ENCODE data around the gene PI16. TPM values are rescaled to one million over a fixed set of nuclear protein-coding genes. Genes with fewer than 3 reads are reported as not detected.

PI16 gene
- total and polyA plus RNA-seq, 2 experiments from 2014 or later, result 0.50 TPM; not detected in 1

DNA sequence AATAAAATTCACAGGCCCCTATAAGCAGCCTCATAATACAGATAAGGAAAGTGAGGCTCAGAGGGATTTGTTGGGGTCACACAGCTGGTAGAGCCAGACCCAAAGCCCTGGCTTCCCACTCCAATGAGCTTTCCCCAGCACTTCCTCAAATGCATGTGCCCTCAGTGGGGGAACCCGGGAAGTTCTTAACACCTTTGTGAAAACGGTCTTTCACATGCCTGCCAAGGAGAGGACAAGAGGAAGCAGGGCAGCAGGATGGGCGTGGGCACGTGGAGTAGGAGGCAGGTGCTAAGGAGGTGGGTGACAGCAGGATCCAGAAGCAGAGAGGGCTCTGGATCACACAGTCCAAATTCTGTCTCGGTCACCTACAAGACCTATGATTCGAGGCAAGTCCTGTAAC is 598 bp downstream of the PI16 start:
- TF ChIP-seq POLR2AphosphoS5 (IDR thresholded peaks at IDR 0.05; ENCODE audit: low read depth), result no peak
- TF ChIP-seq REST (IDR thresholded peaks at IDR 0.05; ENCODE audit: unreplicated experiment), result no peak
- no peak for TF ChIP-seq NANOG (IDR thresholded peaks at IDR 0.05; ENCODE audit: borderline replicate concordance)
- no peak for TF ChIP-seq CREB1 (CRISPR knock-in tag; IDR thresholded peaks at IDR 0.05; ENCODE audit: low read depth)
- TF ChIP-seq, protein P1, sequence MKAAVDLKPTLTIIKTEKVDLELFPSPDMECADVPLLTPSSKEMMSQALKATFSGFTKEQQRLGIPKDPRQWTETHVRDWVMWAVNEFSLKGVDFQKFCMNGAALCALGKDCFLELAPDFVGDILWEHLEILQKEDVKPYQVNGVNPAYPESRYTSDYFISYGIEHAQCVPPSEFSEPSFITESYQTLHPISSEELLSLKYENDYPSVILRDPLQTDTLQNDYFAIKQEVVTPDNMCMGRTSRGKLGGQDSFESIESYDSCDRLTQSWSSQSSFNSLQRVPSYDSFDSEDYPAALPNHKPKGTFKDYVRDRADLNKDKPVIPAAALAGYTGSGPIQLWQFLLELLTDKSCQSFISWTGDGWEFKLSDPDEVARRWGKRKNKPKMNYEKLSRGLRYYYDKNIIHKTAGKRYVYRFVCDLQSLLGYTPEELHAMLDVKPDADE (IDR thresholded peaks at IDR 0.05), result no peak
- no peak for TF ChIP-seq ZNF114 (CRISPR knock-in tag; IDR thresholded peaks at IDR 0.05)
- TF ChIP-seq EZH2phosphoT487 (IDR thresholded peaks at IDR 0.05; ENCODE audit: unreplicated experiment), result no peak
- TF ChIP-seq CTCF (conservative IDR thresholded peaks at IDR 0.05; ENCODE audit: low read depth in 2 of 2), result no peak
- no peak for TF ChIP-seq EZH2 (IDR thresholded peaks at IDR 0.05; ENCODE audit: low read depth, unreplicated experiment)
- no peak for TF ChIP-seq ZNF462 (CRISPR knock-in tag; IDR thresholded peaks at IDR 0.05)
- no peak for TF ChIP-seq ZNF331 (CRISPR knock-in tag; IDR thresholded peaks at IDR 0.05; ENCODE audit: low read depth)
- TF ChIP-seq STAT1 (IDR thresholded peaks at IDR 0.05; ENCODE audit: unreplicated experiment), result no peak
- TF ChIP-seq JUNB (IDR thresholded peaks at IDR 0.05; ENCODE audit: unreplicated experiment), result no peak
- H2AFZ ChIP-seq, result no peak overlapping the region
- no peak overlapping the region for H3K27ac Mint-ChIP-seq
- H3K9me3 Mint-ChIP-seq, result no peaks in the 10 kb centered on the region
- no peaks in the 10 kb centered on the region for H3K79me2 ChIP-seq (replicated peaks; ENCODE audit: insufficient read depth)
- H3K4me1 ChIP-seq (ENCODE audit: insufficient read depth), result peaks cover 3% of the 10 kb centered on the region
- no peaks in the 10 kb centered on the region for H4K20me1 ChIP-seq (replicated peaks; ENCODE audit: insufficient read depth)
- no peak for DNase-seq (ENCODE audit: low spot score)
- peaks cover 2% of the 10 kb centered on the region for H3K27me3 Mint-ChIP-seq (ENCODE audit: insufficient read depth, low read depth, poor library complexity)
- no peaks in the 10 kb centered on the region for H3K36me3 ChIP-seq (ENCODE audit: insufficient read depth)
- H3K9me2 ChIP-seq (ENCODE audit: insufficient read depth), result no peaks in the 10 kb centered on the region
- ATAC-seq, result no peak
- H3K27me3 ChIP-seq (ENCODE audit: insufficient read depth), result no peaks in the 10 kb centered on the region
- no peak overlapping the region for H3K4me2 ChIP-seq
- 0 out of 2 replicates have a peak, but pooled peaks cover 3% of the 10 kb centered on the region for H3F3A ChIP-seq (replicated peaks; ENCODE audit: low read depth)
- peaks cover 9% of the 10 kb centered on the region for H3K4me1 Mint-ChIP-seq
- no peak overlapping the region for H3K4me3 ChIP-seq
- H3K4me3 Mint-ChIP-seq, result no peak overlapping the region
- no peaks in the 10 kb centered on the region for H3K36me3 Mint-ChIP-seq (ENCODE audit: low read depth)
- no peak overlapping the region for H3K27ac ChIP-seq (ENCODE audit: low read depth)

Measured in GM23338 (cell line).